SK-N-SH treated with all-trans-retinoic acid at 6 μM for 48 hours (cell line): ENCODE measurements around the gene KIRREL3.

Experiments
- ATAC-seq: fragments of 200-7000 bp; cut with Tn5 transposase; 3 replicates; pipeline ENCODE4 v1.9.1; 2020; ENCODE audit warnings: mild to moderate bottlenecking, moderate library complexity
- ARNTL ChIP-seq: fragments of 450-650 bp; formaldehyde crosslinking; IDR thresholded peaks from 2 replicates; pipeline ENCODE4 v1.5.0; 2020; ENCODE audit warnings: low read depth, mild to moderate bottlenecking, moderate library complexity, borderline replicate concordance
- BACH2 ChIP-seq: fragments of 250-450 bp; sonication (Bioruptor Pico); IDR thresholded peaks from 2 replicates; pipeline ENCODE4 v1.9.0; 2021; ENCODE audit warnings: mild to moderate bottlenecking, borderline replicate concordance
- CSDC2 ChIP-seq: fragments of 250-450 bp; sonication (Bioruptor Pico); IDR thresholded peaks from 2 replicates; pipeline ENCODE4 v1.5.0; 2020; ENCODE audit warnings: mild to moderate bottlenecking, moderate library complexity
- ESRRG ChIP-seq: fragments of 250-450 bp; sonication (Bioruptor Pico); IDR thresholded peaks from 2 replicates; pipeline ENCODE4 v1.6.1; 2021; ENCODE audit warnings: mild to moderate bottlenecking
- GLIS3 ChIP-seq: fragments of 250-450 bp; sonication (Bioruptor Pico); IDR thresholded peaks from 2 replicates; pipeline ENCODE4 v1.5.0; 2020; ENCODE audit warnings: mild to moderate bottlenecking, moderate library complexity
- ISL1 ChIP-seq: fragments of 250-450 bp; sonication (Bioruptor Pico); IDR thresholded peaks from 2 replicates; pipeline ENCODE4 v2.1.2; 2022; ENCODE audit warnings: mild to moderate bottlenecking, moderate library complexity
- OSR1 ChIP-seq: fragments of 250-450 bp; sonication (Bioruptor Pico); IDR thresholded peaks from 2 replicates; pipeline ENCODE4 v1.8.0; 2022; ENCODE audit warnings: moderate library complexity, mild to moderate bottlenecking, inconsistent platforms
- PPARA ChIP-seq: fragments of 250-450 bp; sonication (Bioruptor Pico); IDR thresholded peaks from 2 replicates; pipeline ENCODE4 v1.5.0; 2020; ENCODE audit warnings: mild to moderate bottlenecking, borderline replicate concordance
- RARB ChIP-seq: fragments of 250-450 bp; sonication (Bioruptor Pico); IDR thresholded peaks from 2 replicates; pipeline ENCODE4 v1.8.0; 2021; ENCODE audit warnings: mild to moderate bottlenecking, moderate library complexity
- SNAI2 ChIP-seq: fragments of 250-450 bp; sonication (Bioruptor Pico); IDR thresholded peaks from 2 replicates; pipeline ENCODE4 v1.5.0; 2020; ENCODE audit warnings: mild to moderate bottlenecking, moderate library complexity
- TCF4 ChIP-seq: fragments of 250-450 bp; sonication (Bioruptor Pico); IDR thresholded peaks from 2 replicates; pipeline ENCODE4 v1.8.0; 2021; ENCODE audit warnings: mild to moderate bottlenecking, moderate library complexity, borderline replicate concordance
- TOX ChIP-seq: fragments of 250-450 bp; sonication (Bioruptor Pico); IDR thresholded peaks from 2 replicates; pipeline ENCODE4 v1.8.0; 2021; ENCODE audit warnings: mild to moderate bottlenecking, moderate library complexity, borderline replicate concordance
- ZC3H10 ChIP-seq: fragments of 250-450 bp; sonication (Bioruptor Pico); IDR thresholded peaks from 2 replicates; pipeline ENCODE4 v1.5.1; 2021; ENCODE audit warnings: mild to moderate bottlenecking, moderate library complexity
- ZFP3 ChIP-seq: fragments of 250-450 bp; sonication (Bioruptor Pico); IDR thresholded peaks from 2 replicates; pipeline ENCODE4 v1.5.0; 2020; ENCODE audit warnings: mild to moderate bottlenecking, moderate library complexity
- ZFP30 ChIP-seq: fragments of 450-650 bp; formaldehyde crosslinking; IDR thresholded peaks from 2 replicates; pipeline ENCODE4 v1.5.0; 2022; ENCODE audit warnings: mild to moderate bottlenecking, moderate library complexity
- ZNF565 ChIP-seq: fragments of 450-650 bp; formaldehyde crosslinking; conservative IDR thresholded peaks from 2 replicates; pipeline ENCODE4 v1.5.0; 2020; ENCODE audit warnings: low read depth, mild to moderate bottlenecking, moderate library complexity
- ZNF70 ChIP-seq: fragments of 450-650 bp; formaldehyde crosslinking; IDR thresholded peaks from 2 replicates; pipeline ENCODE4 v1.5.0; 2020; ENCODE audit warnings: mild to moderate bottlenecking, moderate library complexity
- ZNF8 ChIP-seq: fragments of 450-650 bp; formaldehyde crosslinking; IDR thresholded peaks from 2 replicates; pipeline ENCODE4 v1.5.0; 2020; ENCODE audit warnings: mild to moderate bottlenecking, moderate library complexity
- TF ChIP-seq, protein P1 (sequence below): fragments of 250-450 bp; sonication (Bioruptor Pico); IDR thresholded peaks from 2 replicates; pipeline ENCODE4 v1.8.0; 2021; ENCODE audit warnings: low read depth, mild to moderate bottlenecking, moderate library complexity, borderline replicate concordance
- TF ChIP-seq, protein P2 (sequence below): fragments of 250-450 bp; sonication (Bioruptor Pico); IDR thresholded peaks from 2 replicates; pipeline ENCODE4 v1.8.0; 2020; ENCODE audit warnings: mild to moderate bottlenecking, moderate library complexity, borderline replicate concordance
- TF ChIP-seq, protein P3 (sequence below): fragments of 250-450 bp; sonication (Bioruptor Pico); IDR thresholded peaks from 2 replicates; pipeline ENCODE4 v1.5.1; 2020; ENCODE audit warnings: low read depth, mild to moderate bottlenecking, moderate library complexity
- TF ChIP-seq, protein P4 (sequence below): fragments of 250-450 bp; sonication (Bioruptor Pico); IDR thresholded peaks from 2 replicates; pipeline ENCODE4 v1.5.0; 2020; ENCODE audit warnings: mild to moderate bottlenecking, moderate library complexity
- TF ChIP-seq, protein P5 (sequence below): fragments of 250-450 bp; sonication (Bioruptor Pico); IDR thresholded peaks from 2 replicates; pipeline ENCODE4 v1.5.1; 2021; ENCODE audit warnings: mild to moderate bottlenecking, moderate library complexity

The KIRREL3 gene

DNA sequence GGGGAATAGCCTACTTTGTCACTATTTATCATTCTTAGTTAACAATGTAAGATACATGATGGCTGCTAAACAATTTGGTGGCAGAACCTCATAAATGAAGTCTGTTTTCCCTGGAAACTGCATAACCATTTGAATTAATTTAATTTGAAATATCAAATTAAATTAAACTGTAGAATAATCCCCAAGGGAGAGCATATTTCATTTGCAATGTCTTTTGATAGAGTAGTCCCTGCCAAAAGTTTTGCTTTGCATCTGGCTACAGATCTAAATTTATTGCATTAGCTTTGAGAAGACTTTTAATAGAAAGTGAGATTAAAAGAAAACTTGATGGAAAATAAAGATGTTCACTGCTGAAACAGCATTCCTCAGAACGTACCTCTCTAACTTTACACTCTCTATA lies 246.6 kb downstream of the KIRREL3 start:
- TF ChIP-seq ARNTL (CRISPR knock-in tag) (no peak), GLIS3 (CRISPR knock-in tag) (no peak), TOX (CRISPR knock-in tag) (no peak), ZC3H10 (peak; percentile 64; the same call in 1 of the 2 replicates), PPARA (CRISPR knock-in tag) (no peak), RARB (CRISPR knock-in tag) (no peak), ZFP3 (no peak), BACH2 (no peak), ZNF565 (CRISPR knock-in tag) (no peak), SNAI2 (CRISPR knock-in tag) (0 out of 2 replicates have a peak, but pooled peaks have one; percentile 33), ESRRG (CRISPR knock-in tag) (peak; percentile 28; the same call in 1 of the 2 replicates), ZNF70 (CRISPR knock-in tag) (no peak), CSDC2 (CRISPR knock-in tag) (no peak), ZFP30 (CRISPR knock-in tag) (no peak), ISL1 (CRISPR knock-in tag) (peak; percentile 90), OSR1 (CRISPR knock-in tag) (no peak), TCF4 (CRISPR knock-in tag) (peak; percentile 93), ZNF8 (CRISPR knock-in tag) (no peak)
- TF ChIP-seq, protein P1, sequence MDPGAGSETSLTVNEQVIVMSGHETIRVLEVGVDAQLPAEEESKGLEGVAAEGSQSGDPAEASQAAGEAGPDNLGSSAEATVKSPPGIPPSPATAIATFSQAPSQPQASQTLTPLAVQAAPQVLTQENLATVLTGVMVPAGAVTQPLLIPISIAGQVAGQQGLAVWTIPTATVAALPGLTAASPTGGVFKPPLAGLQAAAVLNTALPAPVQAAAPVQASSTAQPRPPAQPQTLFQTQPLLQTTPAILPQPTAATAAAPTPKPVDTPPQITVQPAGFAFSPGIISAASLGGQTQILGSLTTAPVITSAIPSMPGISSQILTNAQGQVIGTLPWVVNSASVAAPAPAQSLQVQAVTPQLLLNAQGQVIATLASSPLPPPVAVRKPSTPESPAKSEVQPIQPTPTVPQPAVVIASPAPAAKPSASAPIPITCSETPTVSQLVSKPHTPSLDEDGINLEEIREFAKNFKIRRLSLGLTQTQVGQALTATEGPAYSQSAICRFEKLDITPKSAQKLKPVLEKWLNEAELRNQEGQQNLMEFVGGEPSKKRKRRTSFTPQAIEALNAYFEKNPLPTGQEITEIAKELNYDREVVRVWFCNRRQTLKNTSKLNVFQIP, result no peak
- TF ChIP-seq, protein P2, sequence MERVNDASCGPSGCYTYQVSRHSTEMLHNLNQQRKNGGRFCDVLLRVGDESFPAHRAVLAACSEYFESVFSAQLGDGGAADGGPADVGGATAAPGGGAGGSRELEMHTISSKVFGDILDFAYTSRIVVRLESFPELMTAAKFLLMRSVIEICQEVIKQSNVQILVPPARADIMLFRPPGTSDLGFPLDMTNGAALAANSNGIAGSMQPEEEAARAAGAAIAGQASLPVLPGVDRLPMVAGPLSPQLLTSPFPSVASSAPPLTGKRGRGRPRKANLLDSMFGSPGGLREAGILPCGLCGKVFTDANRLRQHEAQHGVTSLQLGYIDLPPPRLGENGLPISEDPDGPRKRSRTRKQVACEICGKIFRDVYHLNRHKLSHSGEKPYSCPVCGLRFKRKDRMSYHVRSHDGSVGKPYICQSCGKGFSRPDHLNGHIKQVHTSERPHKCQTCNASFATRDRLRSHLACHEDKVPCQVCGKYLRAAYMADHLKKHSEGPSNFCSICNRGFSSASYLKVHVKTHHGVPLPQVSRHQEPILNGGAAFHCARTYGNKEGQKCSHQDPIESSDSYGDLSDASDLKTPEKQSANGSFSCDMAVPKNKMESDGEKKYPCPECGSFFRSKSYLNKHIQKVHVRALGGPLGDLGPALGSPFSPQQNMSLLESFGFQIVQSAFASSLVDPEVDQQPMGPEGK (CRISPR knock-in tag), result 0 out of 2 replicates have a peak, but pooled peaks have one; percentile 36
- TF ChIP-seq, protein P3, sequence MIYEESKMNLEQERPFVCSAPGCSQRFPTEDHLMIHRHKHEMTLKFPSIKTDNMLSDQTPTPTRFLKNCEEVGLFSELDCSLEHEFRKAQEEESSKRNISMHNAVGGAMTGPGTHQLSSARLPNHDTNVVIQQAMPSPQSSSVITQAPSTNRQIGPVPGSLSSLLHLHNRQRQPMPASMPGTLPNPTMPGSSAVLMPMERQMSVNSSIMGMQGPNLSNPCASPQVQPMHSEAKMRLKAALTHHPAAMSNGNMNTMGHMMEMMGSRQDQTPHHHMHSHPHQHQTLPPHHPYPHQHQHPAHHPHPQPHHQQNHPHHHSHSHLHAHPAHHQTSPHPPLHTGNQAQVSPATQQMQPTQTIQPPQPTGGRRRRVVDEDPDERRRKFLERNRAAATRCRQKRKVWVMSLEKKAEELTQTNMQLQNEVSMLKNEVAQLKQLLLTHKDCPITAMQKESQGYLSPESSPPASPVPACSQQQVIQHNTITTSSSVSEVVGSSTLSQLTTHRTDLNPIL (CRISPR knock-in tag), result 0 out of 2 replicates have a peak, but pooled peaks have one; percentile 64
- TF ChIP-seq, protein P4, sequence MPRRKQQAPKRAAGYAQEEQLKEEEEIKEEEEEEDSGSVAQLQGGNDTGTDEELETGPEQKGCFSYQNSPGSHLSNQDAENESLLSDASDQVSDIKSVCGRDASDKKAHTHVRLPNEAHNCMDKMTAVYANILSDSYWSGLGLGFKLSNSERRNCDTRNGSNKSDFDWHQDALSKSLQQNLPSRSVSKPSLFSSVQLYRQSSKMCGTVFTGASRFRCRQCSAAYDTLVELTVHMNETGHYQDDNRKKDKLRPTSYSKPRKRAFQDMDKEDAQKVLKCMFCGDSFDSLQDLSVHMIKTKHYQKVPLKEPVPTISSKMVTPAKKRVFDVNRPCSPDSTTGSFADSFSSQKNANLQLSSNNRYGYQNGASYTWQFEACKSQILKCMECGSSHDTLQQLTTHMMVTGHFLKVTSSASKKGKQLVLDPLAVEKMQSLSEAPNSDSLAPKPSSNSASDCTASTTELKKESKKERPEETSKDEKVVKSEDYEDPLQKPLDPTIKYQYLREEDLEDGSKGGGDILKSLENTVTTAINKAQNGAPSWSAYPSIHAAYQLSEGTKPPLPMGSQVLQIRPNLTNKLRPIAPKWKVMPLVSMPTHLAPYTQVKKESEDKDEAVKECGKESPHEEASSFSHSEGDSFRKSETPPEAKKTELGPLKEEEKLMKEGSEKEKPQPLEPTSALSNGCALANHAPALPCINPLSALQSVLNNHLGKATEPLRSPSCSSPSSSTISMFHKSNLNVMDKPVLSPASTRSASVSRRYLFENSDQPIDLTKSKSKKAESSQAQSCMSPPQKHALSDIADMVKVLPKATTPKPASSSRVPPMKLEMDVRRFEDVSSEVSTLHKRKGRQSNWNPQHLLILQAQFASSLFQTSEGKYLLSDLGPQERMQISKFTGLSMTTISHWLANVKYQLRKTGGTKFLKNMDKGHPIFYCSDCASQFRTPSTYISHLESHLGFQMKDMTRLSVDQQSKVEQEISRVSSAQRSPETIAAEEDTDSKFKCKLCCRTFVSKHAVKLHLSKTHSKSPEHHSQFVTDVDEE (CRISPR knock-in tag), result no peak
- TF ChIP-seq, protein P5, sequence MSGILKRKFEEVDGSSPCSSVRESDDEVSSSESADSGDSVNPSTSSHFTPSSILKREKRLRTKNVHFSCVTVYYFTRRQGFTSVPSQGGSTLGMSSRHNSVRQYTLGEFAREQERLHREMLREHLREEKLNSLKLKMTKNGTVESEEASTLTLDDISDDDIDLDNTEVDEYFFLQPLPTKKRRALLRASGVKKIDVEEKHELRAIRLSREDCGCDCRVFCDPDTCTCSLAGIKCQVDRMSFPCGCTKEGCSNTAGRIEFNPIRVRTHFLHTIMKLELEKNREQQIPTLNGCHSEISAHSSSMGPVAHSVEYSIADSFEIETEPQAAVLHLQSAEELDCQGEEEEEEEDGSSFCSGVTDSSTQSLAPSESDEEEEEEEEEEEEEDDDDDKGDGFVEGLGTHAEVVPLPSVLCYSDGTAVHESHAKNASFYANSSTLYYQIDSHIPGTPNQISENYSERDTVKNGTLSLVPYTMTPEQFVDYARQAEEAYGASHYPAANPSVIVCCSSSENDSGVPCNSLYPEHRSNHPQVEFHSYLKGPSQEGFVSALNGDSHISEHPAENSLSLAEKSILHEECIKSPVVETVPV, result no peak
- TF ChIP-seq, all 23 proteins: peak for 7
- ATAC-seq, result peak; percentile 71

DNA sequence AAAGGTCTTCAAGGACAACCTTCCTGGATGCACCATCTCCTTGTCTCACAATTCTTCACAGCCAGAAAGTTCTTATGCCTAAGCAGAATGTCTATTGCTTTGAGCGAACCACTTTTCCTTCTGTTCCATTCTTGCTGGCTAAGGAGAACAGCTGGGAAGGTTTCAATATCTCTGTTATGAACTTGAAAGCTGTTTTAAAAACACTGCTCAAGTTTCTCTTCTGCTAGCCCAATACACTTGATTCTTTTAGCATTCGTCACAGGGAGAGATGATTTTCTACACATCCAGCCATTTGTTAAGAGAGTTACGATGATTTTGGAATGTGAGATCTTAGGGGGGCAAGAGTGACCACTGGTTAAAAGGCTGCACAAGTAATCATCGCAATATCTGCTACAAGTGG lies 249.3 kb downstream of the KIRREL3 start:
- ATAC-seq, result no peak
- TF ChIP-seq, protein P1, result no peak
- TF ChIP-seq, protein P2 (CRISPR knock-in tag), result no peak
- TF ChIP-seq ARNTL (CRISPR knock-in tag) (no peak), ISL1 (CRISPR knock-in tag) (no peak), BACH2 (no peak), PPARA (CRISPR knock-in tag) (no peak)
- TF ChIP-seq, all 23 proteins: peak for 0
